DMS153 treated with DMSO at 0.1 percent for 48 hours (cell line): Measurements from ENCODE around the gene PTPN6.

Experiments used
- DNase-seq: peaks from one replicate; lab custom pipeline; 2025; ENCODE audit not compliant: unreplicated experiment; lab: John Stamatoyannopoulos, UW

The PTPN6 gene

DNA sequence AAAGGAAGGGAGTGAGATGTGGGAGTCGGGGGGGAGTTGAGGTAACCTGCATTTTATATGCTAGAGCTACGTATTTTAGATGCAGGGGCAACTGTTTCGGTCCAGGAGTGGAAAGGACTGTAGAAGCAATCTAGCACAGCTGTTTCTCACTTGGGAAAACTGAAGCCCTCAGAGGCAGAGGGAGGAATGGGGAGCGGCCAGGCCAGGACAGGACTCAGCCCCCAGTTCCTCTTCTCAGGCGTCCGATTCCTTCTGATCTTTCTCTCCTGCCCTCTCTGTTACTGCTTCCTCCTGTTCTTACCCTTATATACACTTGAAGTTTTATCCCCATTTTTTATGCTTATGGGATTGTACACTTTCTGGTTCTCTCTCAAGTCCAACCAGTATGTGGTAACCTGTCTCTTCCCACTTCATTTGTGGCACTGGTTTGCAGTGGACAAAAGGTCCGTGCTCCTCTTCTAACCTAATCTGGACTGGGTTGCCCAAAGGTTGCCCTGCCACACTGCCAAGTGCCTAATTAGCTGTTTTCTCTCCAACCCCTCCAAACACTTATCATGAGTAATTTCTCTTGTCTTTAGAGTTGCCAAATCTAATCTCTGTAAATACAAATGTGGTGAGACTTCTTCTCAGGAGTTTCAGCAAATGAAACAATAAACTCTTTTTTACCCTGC is 50.9 kb downstream of the PTPN6 start:
- no peak for DNase-seq

DNA sequence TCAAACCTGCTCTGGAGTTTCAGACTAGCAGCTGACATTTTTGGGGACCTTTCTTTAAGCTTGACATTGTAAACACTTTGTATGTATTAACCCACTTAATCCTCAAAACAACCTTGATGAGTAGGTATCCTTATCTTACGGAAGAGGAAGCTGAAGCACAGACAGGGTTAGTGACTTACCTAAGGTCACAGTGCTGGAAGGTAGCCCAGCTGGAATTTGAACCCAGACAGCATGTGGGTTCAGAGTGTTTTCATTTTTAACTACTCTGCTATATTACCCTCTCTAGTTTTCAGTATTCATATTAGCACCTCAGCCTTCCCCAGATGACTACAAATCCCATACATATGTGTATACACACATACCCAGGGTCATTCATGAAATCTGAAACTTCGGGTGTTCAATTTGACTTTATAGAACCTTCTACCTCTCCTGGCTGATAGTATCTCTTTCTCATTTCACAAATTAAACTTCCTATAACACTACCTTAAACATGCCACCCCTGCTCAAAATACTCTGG is 53.2 kb downstream of the PTPN6 start:
- no peak for DNase-seq

DNA sequence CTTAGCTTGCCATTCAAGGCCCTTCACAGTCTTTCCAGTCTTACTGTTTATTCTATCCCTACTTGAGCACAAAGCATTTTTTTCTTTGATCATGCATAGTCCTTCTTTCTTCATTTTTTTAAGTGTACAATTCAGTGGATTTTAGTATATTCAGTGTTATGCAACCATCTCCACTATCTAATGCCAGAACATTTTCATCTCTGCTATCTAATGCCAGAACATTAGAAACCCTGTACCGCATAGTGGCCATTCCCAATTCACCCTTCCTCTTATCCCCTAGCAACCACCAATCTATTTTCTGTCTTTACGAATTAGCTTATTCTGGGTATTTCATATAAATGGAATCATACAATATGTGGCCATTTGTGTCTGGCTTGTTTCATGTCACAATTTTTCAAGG is 53.7 kb downstream of the PTPN6 start:
- DNase-seq = no peak

DNA sequence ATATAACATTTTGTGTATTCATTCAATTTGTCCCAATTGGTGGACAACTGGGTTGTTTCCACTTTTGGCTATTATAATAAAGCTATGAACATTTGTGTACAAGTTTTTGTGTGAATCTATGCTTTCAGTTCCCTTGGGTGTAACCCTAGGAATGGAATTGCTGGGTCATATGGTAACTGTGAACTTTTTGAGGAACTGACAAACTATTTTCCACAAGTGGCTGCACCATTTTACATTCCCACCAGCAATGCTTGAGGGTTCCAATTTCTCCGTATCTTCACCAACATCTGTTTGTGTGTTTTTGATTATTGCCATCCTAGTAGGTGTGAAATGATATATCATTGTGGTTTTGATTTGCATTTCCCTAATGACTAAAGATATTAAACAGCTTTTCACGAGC is 54.2 kb downstream of the PTPN6 start:
- no peak for DNase-seq

DNA sequence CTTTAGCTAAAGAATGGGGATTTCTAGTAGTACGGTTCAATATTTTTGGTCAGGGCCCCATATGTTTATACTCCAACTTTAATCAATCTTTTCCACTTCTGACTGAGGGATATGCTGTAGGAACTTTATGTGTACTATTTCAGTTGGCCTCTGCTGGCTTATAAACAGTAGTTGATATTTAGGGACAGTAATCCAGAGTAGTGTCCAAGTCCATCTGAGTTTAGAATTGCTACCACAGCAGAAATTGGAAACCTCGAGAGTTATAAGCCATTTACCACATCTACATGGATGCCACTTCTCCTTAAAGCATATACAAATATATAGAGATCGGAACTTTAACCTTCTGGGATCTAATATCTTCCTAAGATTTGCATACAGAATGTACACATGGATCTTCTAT is 55.5 kb downstream of the PTPN6 start:
- DNase-seq = no peak

DNA sequence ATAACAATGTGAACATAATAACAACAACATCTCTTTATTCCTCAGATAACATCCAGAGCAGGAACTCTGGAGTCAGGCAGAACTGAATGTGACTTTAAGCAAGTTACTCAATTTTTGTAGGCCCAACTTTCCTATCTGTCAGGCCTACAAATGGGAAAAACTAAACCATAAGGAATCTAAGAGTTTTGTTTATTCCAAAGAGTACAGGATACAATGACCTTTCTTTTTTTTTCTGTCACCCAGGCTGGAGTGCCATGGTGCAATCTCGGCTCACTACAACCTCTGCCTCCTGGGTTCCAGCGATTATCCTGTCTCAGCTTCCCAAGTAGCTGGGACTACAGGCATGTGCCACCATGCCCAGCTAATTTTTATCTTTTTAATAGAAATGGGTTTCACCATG is 57.7 kb downstream of the PTPN6 start:
- DNase-seq = no peak

DNA sequence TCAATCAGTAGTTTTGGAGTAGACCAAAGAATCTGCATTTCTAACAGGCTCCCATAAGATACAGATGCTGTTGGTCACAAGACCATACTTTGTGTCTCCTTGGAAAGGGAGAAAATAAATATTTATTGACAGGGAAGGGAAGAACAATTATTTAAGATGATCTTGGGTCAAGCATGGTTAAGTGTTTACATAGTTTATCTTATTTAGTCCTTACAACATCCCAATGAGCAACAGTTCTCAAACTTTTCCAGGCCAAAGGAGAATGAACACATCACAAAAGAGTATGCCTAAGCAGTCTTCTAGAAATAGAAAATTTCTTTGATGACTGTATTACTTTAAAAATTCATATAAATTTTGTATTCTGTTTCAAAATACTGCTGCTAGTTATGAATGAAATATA is 58.4 kb downstream of the PTPN6 start:
- DNase-seq = no peak
